ENCODE data around the gene STXBP1. TPM values are rescaled to one million over a fixed set of nuclear protein-coding genes. Genes with fewer than 3 reads are reported as not detected.

Gene STXBP1
- total and polyA plus RNA-seq, 2 of the 8 experiments (the other 6 are each of a cell fraction or from before 2014, with no cell fraction given), result 11.5 to 60.9 TPM

- TF ChIP-seq CHD7 (IDR thresholded peaks at IDR 0.05; ENCODE audit: insufficient replicate concordance, low read length) (no peak), CHD2 (IDR thresholded peaks at IDR 0.05; ENCODE audit: low read length) (no peak), POLR2AphosphoS5 (IDR thresholded peaks at IDR 0.05; ENCODE audit: low read depth, low read length) (no peak), RAD21 (IDR thresholded peaks at IDR 0.05 in 1 of 2, conservative IDR thresholded peaks at IDR 0.05 in 1 of 2; ENCODE audit: low read depth in 2 of 2, low read length in 2 of 2) (no peak), POU5F1 (IDR thresholded peaks at IDR 0.05; ENCODE audit: low read depth, low read length) (no peak), JUND (IDR thresholded peaks at IDR 0.05; ENCODE audit: low read length) (no peak), CHD1 (IDR thresholded peaks at IDR 0.05; ENCODE audit: low read depth, low read length) (no peak), GTF2F1 (IDR thresholded peaks at IDR 0.05; ENCODE audit: borderline replicate concordance, low read depth, low read length) (no peak), EGR1 (IDR thresholded peaks at IDR 0.05; ENCODE audit: borderline replicate concordance, low read depth, low read length) (no peak)
Measured at GRCh38 chr9:127578627-127578951, 33.5 kb upstream of the STXBP1 start (continued).
